K562 (cell line): ENCODE results near the gene ENTPD8. TPM values are rescaled to one million over a fixed set of nuclear protein-coding genes. Genes with fewer than 3 reads are reported as not detected.
A peak's percentile ranks its signal among the peaks of the same experiment; 100 is the strongest.

Source experiments
- ARID3A ChIP-seq: IDR thresholded peaks from 2 replicates; pipeline ENCODE4 v1.6.1; 2012; ENCODE audit warnings: low read depth, low read length, improper control_type of control experiment, borderline replicate concordance
- ESRRA ChIP-seq: fragments of 450-650 bp; IDR thresholded peaks from 2 replicates; pipeline ENCODE4 v1.6.1; 2014; ENCODE audit warnings: low read depth, mild to moderate bottlenecking, moderate library complexity, borderline replicate concordance
- PYGO2 ChIP-seq: fragments of 450-650 bp; IDR thresholded peaks from 2 replicates; pipeline ENCODE4 v1.6.1; 2016; ENCODE audit warnings: mild to moderate bottlenecking, missing genetic modification characterization, moderate library complexity, missing compliant biosample characterization
- RAD21 ChIP-seq, 2 experiments: fragments of 250-450 bp in 1 of 2; fragments of 450-650 bp in 1 of 2; sonication (Bioruptor Pico) in 1 of 2; formaldehyde crosslinking in 1 of 2; IDR thresholded peaks in 1 of 2; conservative IDR thresholded peaks in 1 of 2; 2 replicates each; pipeline versions ENCODE4 v1.4.0 to v1.8.0; 2020 to 2022; ENCODE audit warnings: mild to moderate bottlenecking in 2 of 2, moderate library complexity in 1 of 2
- ZNF318 ChIP-seq, 2 experiments: fragments of 450-650 bp; IDR thresholded peaks; 2 replicates each; pipeline ENCODE4 v1.6.1; 2016; ENCODE audit warnings: mild to moderate bottlenecking in 2 of 2, borderline replicate concordance in 1 of 2, low read depth in 1 of 2, moderate library complexity in 1 of 2
- ZNF347 ChIP-seq: fragments of 450-650 bp; formaldehyde crosslinking; IDR thresholded peaks from 2 replicates; pipeline ENCODE4 v1.4.0; 2020; ENCODE audit warnings: low read depth, mild to moderate bottlenecking, moderate library complexity
- ZNF639 ChIP-seq, 2 experiments: fragments of 200-800 bp in 1 of 2; sonication (Bioruptor generic) in 1 of 2; sonication (generic) in 1 of 2; formaldehyde crosslinking in 1 of 2; IDR thresholded peaks in 1 of 2; conservative IDR thresholded peaks in 1 of 2; 2 replicates each; pipeline versions ENCODE4 v1.5.0 to v1.6.1; 2016 to 2020; ENCODE audit warnings: missing compliant biosample characterization in 1 of 2, missing genetic modification characterization in 1 of 2, missing genetic modification reagents in 1 of 2
- polyA plus RNA-seq, 8 experiments: library from polyadenylated mRNA; depleted of rRNA in 4 of 8; stranded (reverse) in 5 of 8; unstranded in 3 of 8; fragments of >200 nt; fragmentation: Nextera tagmentation in 2 of 8; fragmentation: Illumina TruSeq in 1 of 8; extraction: Ambion mirVana in 2 of 8; extraction: Trizol in 1 of 8; gene quantifications; 2 replicates each; pipeline versions ENCODE4 v1.2.1 to v1.2.3, GENCODE V29; 2011 to 2014; ENCODE audit warnings: inconsistent platforms in 1 of 8, missing spikeins in 1 of 8
- total RNA-seq, 7 experiments: library from RNA; depleted of rRNA in 6 of 7; stranded (reverse); fragments of >200 nt in 6 of 7; fragmentation: Illumina TruSeq in 2 of 7; extraction: Trizol in 2 of 7; gene quantifications; 2 replicates each; pipeline versions ENCODE4 v1.2.1 to v1.2.3, GENCODE V29; 2011 to 2021; ENCODE audit warnings: low replicate concordance in 1 of 7

ENTPD8 gene
- total and polyA plus RNA-seq, 9 of the 15 experiments (the other 6 are each of a cell fraction or from before 2014, with no cell fraction given): 0.06 to 0.27 (median 0.19) TPM; not detected in 5

- no peak for TF ChIP-seq ARID3A
- no peak for TF ChIP-seq ZNF347 (CRISPR knock-in tag)
- TF ChIP-seq RAD21 (CRISPR knock-in tag; conservative IDR thresholded peaks at IDR 0.05 in 1 of 2, IDR thresholded peaks at IDR 0.05 in 1 of 2): no peak
- peak in 1 of 2 experiments; percentile 87; a peak in 2 of 4 replicates for TF ChIP-seq ZNF639 (CRISPR knock-in tag; conservative IDR thresholded peaks at IDR 0.05 in 1 of 2, IDR thresholded peaks at IDR 0.05 in 1 of 2)
- TF ChIP-seq PYGO2 (tag): no peak
- no peak for TF ChIP-seq ZNF318 (IDR thresholded peaks at IDR 0.05; ENCODE audit: borderline replicate concordance in 1 of 2, low read depth in 1 of 2)
- no peak for TF ChIP-seq ESRRA
Observed at GRCh38 chr9:137459152-137459600, 18.0 kb upstream of the ENTPD8 start, which contains the start of gene NSMF (continued).
